Left renal pelvis (tissue), 4 donors: ENCODE measurements around the gene KRTAP4-6. TPM values are rescaled to one million over a fixed set of nuclear protein-coding genes. Genes with fewer than 3 reads are reported as not detected.
"Not testable (repeated sequence)": the region's sequence is repeated elsewhere in the genome, so short reads cannot be mapped to it uniquely, and the experiment has no call there.

Experiments
- DNase-seq, 4 donors: peaks; one replicate each; pipeline ENCODE4 v3.0.0-alpha.2; 2013; ENCODE audit warnings: low read depth in 4 of 4, low spot score in 3 of 4
- polyA plus RNA-seq, 4 donors: library from polyadenylated mRNA; unstranded; fragments of 120-200 nt; gene quantifications; one replicate each; pipeline ENCODE4 v1.2.1, GENCODE V29; 2013; ENCODE audit not compliant: insufficient read length in 4 of 4

Gene KRTAP4-6
- polyA plus RNA-seq, 4 donors, result not detected

DNA sequence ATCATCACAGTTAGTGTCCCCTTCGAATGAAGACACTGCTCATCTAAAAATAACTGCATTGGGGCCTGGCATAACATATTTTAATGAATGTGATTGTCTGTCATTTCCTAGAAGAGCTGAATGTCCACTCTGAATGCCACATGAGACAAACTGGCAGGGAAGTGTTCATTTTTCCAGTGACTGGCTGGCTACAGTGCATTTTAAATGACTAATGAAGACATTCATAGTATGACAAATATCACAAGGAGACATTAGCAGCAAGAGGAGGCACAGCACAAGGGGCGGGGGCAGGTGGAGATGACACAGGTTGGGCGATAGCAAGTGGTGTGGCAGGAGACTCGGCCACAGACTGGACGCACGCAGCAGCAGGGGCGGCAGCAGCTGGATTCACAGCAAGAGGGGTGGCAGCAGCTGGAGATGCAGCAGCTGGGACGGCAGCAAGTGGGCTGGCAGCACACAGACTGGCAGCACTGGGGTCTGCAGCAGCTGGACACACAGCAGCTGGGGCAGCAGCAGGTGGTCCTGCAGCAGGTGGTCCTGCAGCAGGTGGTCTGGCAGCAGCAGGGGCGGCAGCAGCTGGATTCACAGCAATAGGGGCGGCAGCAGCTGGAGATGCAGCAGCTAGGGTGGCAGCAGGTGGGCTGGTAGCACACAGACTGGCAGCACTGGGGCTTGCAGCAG lies 8.8 kb upstream of the KRTAP4-6 start:
- DNase-seq, result not testable (repeated sequence)

GRCh38 chr17:41147531-41148204 lies 7.3 kb upstream of the KRTAP4-6 start:
- DNase-seq, result no peak

DNA sequence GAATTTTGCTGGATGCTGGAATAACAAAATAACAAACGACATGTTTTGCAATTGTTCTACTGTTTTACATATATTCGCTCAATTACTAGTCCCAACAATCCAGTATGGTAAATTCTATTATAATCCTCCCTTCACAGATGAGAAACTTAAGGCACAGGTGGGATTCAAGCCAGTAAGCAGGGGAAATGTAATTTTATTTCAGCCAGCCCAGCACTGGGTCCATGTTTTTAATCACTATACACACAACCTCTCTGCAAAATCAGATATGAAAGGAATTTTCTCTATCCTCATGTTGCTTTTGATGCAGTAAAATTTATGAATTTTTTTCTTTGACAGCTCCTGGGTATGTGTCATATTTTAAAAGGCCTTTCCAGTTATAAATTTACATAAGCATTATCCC lies 4.9 kb upstream of the KRTAP4-6 start:
- DNase-seq, result no peak

DNA sequence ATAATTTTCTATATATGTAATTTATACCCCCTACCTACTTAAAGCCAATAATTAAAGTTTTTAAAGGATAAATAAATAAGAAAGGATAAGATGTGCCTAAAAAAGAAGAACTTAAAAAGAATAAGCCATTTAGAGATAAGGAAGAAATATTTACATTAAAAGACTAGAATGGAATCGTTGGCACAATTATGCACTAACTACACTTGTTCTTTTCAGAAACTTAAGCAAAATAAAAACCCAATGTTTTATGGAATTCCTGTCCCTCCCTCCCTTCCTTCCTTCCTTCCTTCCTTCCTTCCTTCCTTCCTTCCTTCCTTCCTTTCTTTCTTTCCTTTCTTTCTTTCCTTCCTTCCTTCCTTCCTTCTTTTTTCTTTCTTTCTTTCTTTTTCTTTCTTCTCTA lies 4.5 kb upstream of the KRTAP4-6 start:
- no peak for DNase-seq

DNA sequence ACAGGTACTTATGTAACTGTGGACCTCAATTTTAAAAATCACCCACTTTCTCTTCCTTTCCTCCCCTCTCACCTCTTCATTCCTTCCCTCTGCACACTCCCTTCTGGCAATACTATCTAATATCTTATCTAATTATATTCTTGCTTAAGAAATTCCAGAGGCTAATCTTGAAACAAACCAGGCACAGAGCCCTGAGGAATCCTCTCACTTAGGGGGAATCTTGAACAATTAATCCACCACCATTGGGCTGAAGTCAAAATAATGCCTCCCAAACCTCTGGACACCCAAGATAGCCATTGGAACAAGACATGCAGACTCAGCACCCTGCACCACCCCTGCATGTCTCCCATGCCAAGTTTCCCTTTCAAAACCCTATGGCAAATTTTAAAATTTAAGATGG lies 1.0 kb upstream of the KRTAP4-6 start:
- DNase-seq, result no peak

- not testable (repeated sequence) for DNase-seq
Measured at GRCh38 chr17:41139865-41140264, 479 bp downstream of the KRTAP4-6 start.

- no peak for DNase-seq
Measured at GRCh38 chr17:41133880-41134735, 6.2 kb downstream of the KRTAP4-6 start.

- no peak for DNase-seq
Measured at GRCh38 chr17:41131979-41132378, 8.4 kb downstream of the KRTAP4-6 start.

GRCh38 chr17:41127371-41127770 lies 13.0 kb downstream of the KRTAP4-6 start:
- no peak for DNase-seq

DNA sequence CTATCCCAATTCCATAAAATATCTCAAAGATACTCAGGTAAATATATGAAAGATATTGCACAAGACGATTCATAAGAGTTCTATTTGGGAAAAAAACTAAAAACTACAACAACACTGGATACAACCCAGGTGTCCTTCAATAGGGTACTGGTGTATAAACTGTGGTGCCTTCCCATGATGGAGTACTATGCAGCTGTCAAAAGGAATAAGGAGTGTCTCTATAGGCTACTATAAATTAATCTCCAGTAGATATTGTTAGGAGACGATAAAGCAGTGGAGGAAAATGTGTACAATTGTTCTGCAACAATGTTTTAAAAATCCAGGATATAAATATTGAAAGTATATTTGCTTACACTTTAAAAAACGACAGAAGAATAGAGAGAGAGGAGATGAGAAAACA lies 13.9 kb downstream of the KRTAP4-6 start:
- DNase-seq, result no peak

DNA sequence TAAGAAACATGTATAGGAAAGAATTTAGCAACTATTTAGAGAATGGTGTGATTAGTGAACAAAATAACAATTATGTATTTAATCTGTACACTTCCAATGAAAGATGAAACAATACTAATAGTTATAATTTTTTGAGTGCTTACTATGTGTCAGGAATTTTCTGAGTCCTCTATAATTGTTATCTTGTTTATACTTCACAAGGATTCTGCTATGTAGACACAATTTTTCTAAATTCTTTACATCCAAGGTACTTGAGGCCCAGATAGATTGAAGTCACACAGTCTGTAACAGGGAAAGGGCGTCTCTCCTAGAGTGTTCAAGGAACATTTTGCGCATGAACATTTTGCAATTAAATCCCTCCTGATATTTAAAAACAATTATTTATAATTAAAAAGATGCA lies 15.3 kb downstream of the KRTAP4-6 start:
- DNase-seq, result no peak

- DNase-seq, result not testable (repeated sequence)
Measured at GRCh38 chr17:41123991-41124371, 16.4 kb downstream of the KRTAP4-6 start, which contains the start of gene KRTAP4-12. KRTAP4-12 (minus strand) TSS chr17:41124182; CDS start chr17:41124122, 60 bp downstream.

DNA sequence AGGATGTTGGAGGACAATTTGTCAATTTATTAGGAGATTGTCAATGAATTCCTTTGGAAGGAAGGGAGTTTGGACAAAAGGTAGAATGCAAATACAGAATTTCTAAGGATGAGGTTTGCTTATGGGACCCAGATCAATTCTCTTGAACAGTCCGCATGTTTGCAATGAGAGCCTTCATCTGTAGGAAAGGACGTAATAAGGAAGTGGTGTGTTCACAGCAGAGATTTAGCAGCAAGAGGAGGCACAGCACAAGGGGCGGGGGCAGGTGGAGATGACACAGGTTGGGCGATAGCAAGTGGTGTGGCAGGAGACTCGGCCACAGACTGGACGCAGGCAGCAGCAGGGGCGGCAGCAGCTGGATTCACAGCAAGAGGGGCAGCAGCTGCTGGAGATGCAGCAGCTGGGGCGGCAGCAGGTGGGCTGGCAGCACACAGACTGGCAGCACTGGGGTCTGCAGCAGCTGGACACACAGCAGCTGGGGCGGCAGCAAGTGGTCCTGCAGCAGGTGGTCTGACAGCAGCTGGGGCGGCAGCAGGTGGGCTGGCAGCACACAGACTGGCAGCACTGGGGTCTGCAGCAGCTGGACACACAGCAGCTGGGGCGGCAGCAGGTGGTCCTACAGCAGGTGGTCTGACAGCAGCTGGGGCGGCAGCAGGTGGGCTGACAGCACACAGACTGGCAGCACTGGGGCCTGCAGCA lies 16.9 kb downstream of the KRTAP4-6 start:
- DNase-seq, result not testable (repeated sequence)

DNA sequence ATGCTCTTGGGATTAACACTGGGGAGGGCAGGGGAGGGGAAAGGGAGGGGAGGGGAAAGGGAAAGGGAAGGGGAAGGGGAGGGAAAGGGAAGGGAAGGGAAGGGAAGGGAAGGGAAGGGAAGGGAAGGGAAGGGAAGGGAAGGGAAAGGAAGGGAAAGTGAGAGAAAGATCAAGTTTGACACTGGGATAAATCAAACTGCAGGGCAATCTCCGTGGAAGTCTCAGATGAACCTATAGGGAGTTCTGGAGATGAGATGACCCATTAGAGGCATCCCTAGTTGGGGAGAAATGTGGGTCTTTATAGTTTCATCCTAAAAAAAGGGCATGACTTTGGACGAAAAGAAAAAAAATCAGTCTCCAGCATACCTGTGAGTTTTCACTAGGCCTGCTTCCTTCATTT lies 18.6 kb downstream of the KRTAP4-6 start:
- no peak for DNase-seq

DNA sequence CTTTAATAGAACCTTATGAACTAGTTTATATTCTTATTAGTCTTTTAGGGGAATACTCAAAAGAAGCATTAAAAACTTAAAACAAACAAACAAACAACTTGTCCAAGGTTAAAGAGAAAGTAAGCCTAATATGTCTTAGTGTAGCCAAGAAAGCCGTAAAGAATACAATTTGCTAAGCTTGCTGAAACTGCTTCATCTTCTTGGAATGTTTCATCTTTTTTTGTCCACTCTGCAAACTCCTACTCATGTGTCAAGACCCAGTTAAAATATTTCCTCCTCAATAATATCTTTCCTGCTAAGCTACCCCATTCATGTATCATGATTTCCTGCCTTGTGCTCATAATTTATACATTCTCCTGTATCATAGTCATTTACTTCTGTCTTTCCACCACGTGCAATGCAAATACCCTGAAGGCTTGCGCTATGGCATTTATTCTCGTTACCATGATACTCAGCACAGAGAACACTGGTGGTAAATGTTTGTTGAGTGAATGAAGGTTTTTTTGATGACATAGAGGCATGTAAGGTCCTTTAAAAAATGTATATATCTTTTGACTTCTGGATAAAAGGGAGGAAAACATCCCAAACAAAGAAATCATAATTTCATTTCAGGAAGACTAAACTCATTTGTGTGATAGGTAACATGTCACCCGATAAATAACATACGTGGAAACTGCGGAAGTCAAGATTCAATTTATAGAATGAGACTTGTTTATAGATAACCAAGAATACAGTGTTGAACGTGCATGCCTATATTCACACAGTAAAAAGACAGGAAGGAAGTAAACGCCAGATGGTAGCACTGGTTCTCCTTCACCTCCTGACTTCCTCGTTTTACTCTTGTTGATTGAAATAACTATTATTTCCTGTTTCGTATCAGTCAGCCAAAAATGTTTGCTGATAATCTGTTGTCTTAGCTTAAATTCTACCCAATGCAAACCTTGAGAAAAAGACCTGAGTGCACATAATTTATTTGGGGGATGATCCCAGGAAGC lies 20.4 kb downstream of the KRTAP4-6 start:
- not testable (repeated sequence) for DNase-seq

DNA sequence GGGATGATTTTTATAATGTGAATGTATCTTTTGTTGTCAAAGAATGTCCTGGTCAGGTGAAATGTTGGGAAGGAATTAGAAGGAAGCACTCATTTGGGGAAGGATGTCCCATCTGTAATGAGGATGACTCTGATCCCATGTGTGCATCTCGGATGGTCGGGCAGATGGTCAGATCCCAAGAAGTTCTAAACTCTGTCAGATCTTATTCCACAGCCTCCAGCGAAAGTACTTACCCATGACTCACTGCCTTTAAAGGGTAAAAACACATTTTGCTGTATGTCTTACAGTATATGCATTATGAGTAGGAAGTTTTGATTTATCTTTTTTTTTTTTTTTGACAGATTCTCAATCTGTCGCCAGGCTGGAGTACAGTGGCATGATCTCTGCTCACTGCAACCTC lies 21.6 kb downstream of the KRTAP4-6 start:
- no peak for DNase-seq

DNA sequence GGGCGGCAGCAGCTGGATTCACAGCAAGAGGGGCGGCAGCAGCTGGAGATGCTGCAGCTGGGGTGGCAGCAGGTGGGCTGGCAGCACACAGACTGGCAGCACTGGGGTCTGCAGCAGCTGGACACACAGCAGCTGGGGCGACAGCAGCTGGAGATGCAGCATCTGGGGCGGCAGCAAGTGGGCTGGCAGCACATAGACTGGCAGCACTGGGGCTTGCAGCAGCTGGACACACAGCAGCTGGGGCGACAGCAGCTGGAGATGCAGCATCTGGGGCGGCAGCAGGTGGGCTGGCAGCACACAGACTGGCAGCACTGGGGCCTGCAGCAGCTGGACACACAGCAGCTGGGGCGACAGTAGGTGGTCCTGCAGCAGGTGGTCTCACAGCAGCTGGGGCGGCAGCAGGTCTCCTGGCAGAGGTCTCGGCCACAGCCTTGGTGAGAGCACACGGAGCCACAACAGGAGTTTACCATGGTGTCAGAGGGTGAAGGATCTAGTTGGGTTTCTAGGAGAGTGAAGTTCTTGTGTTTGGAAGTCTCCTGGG lies 22.4 kb downstream of the KRTAP4-6 start, which contains the start of gene KRTAP4-11:
KRTAP4-11 (minus strand) TSS at position 528 of the 541 bp plus-strand sequence; CDS start at position 470, 58 bp downstream.
- DNase-seq, result not testable (repeated sequence)

- no peak for DNase-seq
Measured at GRCh38 chr17:41116297-41116696, 24.0 kb downstream of the KRTAP4-6 start.
